Measurements from ENCODE around the gene NPAS4.

- TF ChIP-seq SUZ12 (IDR thresholded peaks at IDR 0.05; ENCODE audit: low read depth, low read length) = no peak
- TF ChIP-seq CTCF (CRISPR knock-in tag; IDR thresholded peaks at IDR 0.05) = no peak
- no peak for TF ChIP-seq ZBTB8A (CRISPR knock-in tag; IDR thresholded peaks at IDR 0.05; ENCODE audit: borderline replicate concordance, low read depth)
- TF ChIP-seq MYC (CRISPR knock-in tag; IDR thresholded peaks at IDR 0.05; ENCODE audit: borderline replicate concordance) = no peak
- TF ChIP-seq ZNF274 (CRISPR knock-in tag; IDR thresholded peaks at IDR 0.05) = no peak
- TF ChIP-seq POLR2A (IDR thresholded peaks at IDR 0.05; ENCODE audit: insufficient read depth in 1 of 2, low read depth in 2 of 2, low read length in 2 of 2) = no peak
These were observed 33.4 kb downstream of the NPAS4 start for GRCh38 chr11:66454247-66454646.

Measured in HepG2 (cell line).